IPS-20b (cell line): ENCODE results near the gene CCDC74B.
"Not testable (repeated sequence)": the region's sequence is repeated elsewhere in the genome, so short reads cannot be mapped to it uniquely, and the experiment has no call there.

Source experiments
- H3K27ac ChIP-seq: one replicate; pipeline ENCODE4 v1.5.1; 2013; ENCODE audit warnings: low read length
- H3K27me3 ChIP-seq: 2 replicates; pipeline ENCODE4 v1.6.1; 2013; ENCODE audit warnings: mild to moderate bottlenecking, low read length, inconsistent platforms; ENCODE audit not compliant: insufficient read depth
- H3K36me3 ChIP-seq: 2 replicates; pipeline ENCODE4 v1.6.1; 2013; ENCODE audit warnings: low read depth, mild to moderate bottlenecking, inconsistent platforms, low read length, moderate library complexity; ENCODE audit not compliant: insufficient read depth
- H3K4me1 ChIP-seq: 2 replicates; pipeline ENCODE4 v1.6.1; 2013; ENCODE audit warnings: mild to moderate bottlenecking, control low read depth, inconsistent platforms, low read length, moderate library complexity; ENCODE audit not compliant: insufficient read depth
- H3K4me3 ChIP-seq: 2 replicates; pipeline ENCODE4 v1.5.1; 2013; ENCODE audit warnings: mild to moderate bottlenecking, low read length, inconsistent platforms
- H3K9ac ChIP-seq: 2 replicates; pipeline ENCODE4 v1.6.1; 2013; ENCODE audit warnings: low read depth, mild to moderate bottlenecking, inconsistent platforms, low read length, moderate library complexity
- H3K9me3 ChIP-seq: 2 replicates; pipeline ENCODE4 v1.6.1; 2013; ENCODE audit warnings: mild to moderate bottlenecking, low read depth, low read length, inconsistent platforms; ENCODE audit not compliant: insufficient read depth

The CCDC74B gene

GRCh38 chr2:130183512-130184373 is 38.8 kb upstream of the CCDC74B start:
- H3K4me3 ChIP-seq: peak overlapping the region; percentile 72; the same call in 1 of the 2 replicates
- H3K27ac ChIP-seq: no peak overlapping the region
- H3K36me3 ChIP-seq: peaks cover 11% of the 10 kb centered on the region; the same call in 1 of the 2 replicates

GRCh38 chr2:130182826-130183511 is 38.1 kb upstream of the CCDC74B start:
- H3K9me3 ChIP-seq, H3K27me3 ChIP-seq, H3K4me1 ChIP-seq, H3K27ac ChIP-seq: not testable (repeated sequence)
- peak overlapping the region; percentile 72 for H3K4me3 ChIP-seq
- H3K9ac ChIP-seq: peak overlapping the region; percentile 71; the same call in 1 of the 2 replicates
- peaks cover 12% of the 10 kb centered on the region; the same call in 1 of the 2 replicates for H3K36me3 ChIP-seq

More at GRCh38 chr2:130183512-130184373, 38.8 kb upstream of the CCDC74B start:
- H3K4me1 ChIP-seq: no peaks in the 10 kb centered on the region
- H3K9me3 ChIP-seq: no peaks in the 10 kb centered on the region
- H3K27me3 ChIP-seq: no peaks in the 10 kb centered on the region
- no peak overlapping the region; the same call in 1 of the 2 replicates for H3K9ac ChIP-seq

GRCh38 chr2:130181880-130182682 is 37.2 kb upstream of the CCDC74B start, which contains the start of gene MZT2B:
Gene MZT2B, plus strand, starts transcription at chr2:130182262. Its CDS starts 21 bp downstream, at chr2:130182283.
- H3K36me3 ChIP-seq: peaks cover 12% of the 10 kb centered on the region; the same call in 1 of the 2 replicates
- H3K4me1 ChIP-seq, H3K27me3 ChIP-seq, H3K9me3 ChIP-seq: not testable (repeated sequence)
- H3K9ac ChIP-seq: peak within 1 kb of the TSS; percentile 99
- H3K4me3 ChIP-seq: peak within 1 kb of the TSS; percentile 99
- peak within 1 kb of the TSS; percentile 78 for H3K27ac ChIP-seq

- no peaks in the 10 kb centered on the region for H3K27me3 ChIP-seq
- no peaks in the 10 kb centered on the region for H3K4me1 ChIP-seq
- H3K9ac ChIP-seq: peak within 1 kb of the TSS; percentile 99
- peaks cover 12% of the 10 kb centered on the region; the same call in 1 of the 2 replicates for H3K36me3 ChIP-seq
- peak within 1 kb of the TSS; percentile 99 for H3K4me3 ChIP-seq
- no peaks in the 10 kb centered on the region for H3K9me3 ChIP-seq
- peak within 1 kb of the TSS; percentile 78 for H3K27ac ChIP-seq
Observed at GRCh38 chr2:130181325-130181879, 36.5 kb upstream of the CCDC74B start, which contains the start of gene SMPD4. Gene SMPD4, minus strand, starts transcription at chr2:130181602. Its CDS starts 5,010 bp downstream, at chr2:130176592.

GRCh38 chr2:130180404-130181324 is 35.8 kb upstream of the CCDC74B start:
- Histone ChIP-seq H3K27ac (peak overlapping the region; percentile 78), H3K4me3 (peak overlapping the region; percentile 99), H3K9ac (peak overlapping the region; percentile 99), H3K36me3 (peaks cover 17% of the 10 kb centered on the region; the same call in 1 of the 2 replicates)
- H3K9me3 ChIP-seq, H3K27me3 ChIP-seq, H3K4me1 ChIP-seq: not testable (repeated sequence)

GRCh38 chr2:130174866-130175265 is 30.0 kb upstream of the CCDC74B start:
- not testable (repeated sequence) for H3K9ac ChIP-seq, H3K27ac ChIP-seq, H3K4me3 ChIP-seq, H3K9me3 ChIP-seq, H3K4me1 ChIP-seq, H3K27me3 ChIP-seq
- peaks cover 57% of the 10 kb centered on the region for H3K36me3 ChIP-seq

GRCh38 chr2:130169896-130170295 is 25.0 kb upstream of the CCDC74B start:
- Histone ChIP-seq H3K27ac (no peak overlapping the region), H3K36me3 (peaks cover 86% of the 10 kb centered on the region), H3K27me3 (no peaks in the 10 kb centered on the region), H3K9me3 (no peaks in the 10 kb centered on the region), H3K4me1 (no peaks in the 10 kb centered on the region), H3K4me3 (no peak overlapping the region), H3K9ac (no peak overlapping the region)

GRCh38 chr2:130169163-130169562 is 24.3 kb upstream of the CCDC74B start:
- H3K9ac ChIP-seq, H3K4me1 ChIP-seq, H3K27ac ChIP-seq, H3K9me3 ChIP-seq, H3K27me3 ChIP-seq, H3K4me3 ChIP-seq: not testable (repeated sequence)
- H3K36me3 ChIP-seq: peaks cover 85% of the 10 kb centered on the region

- H3K27ac ChIP-seq, H3K9ac ChIP-seq, H3K9me3 ChIP-seq, H3K4me3 ChIP-seq, H3K4me1 ChIP-seq, H3K27me3 ChIP-seq: not testable (repeated sequence)
- peaks cover 75% of the 10 kb centered on the region for H3K36me3 ChIP-seq
Observed at GRCh38 chr2:130166611-130167010, 21.7 kb upstream of the CCDC74B start.

- Histone ChIP-seq H3K4me1 (no peaks in the 10 kb centered on the region), H3K27ac (no peak overlapping the region), H3K4me3 (no peak overlapping the region), H3K27me3 (no peaks in the 10 kb centered on the region), H3K9ac (no peak overlapping the region), H3K36me3 (peaks cover 68% of the 10 kb centered on the region), H3K9me3 (no peaks in the 10 kb centered on the region)
Observed at GRCh38 chr2:130165293-130166016, 20.5 kb upstream of the CCDC74B start.
